ENCODE measurements around the gene CASTOR1.

The CASTOR1 gene

GRCh38 chr22:30265823-30266444 lies 23.4 kb downstream of the CASTOR1 start:
- DNase-seq (ENCODE audit: low read depth in 2 of 2), result peak; percentile 77 to 82

- DNase-seq (ENCODE audit: low read depth in 2 of 2), result no peak
Measured at GRCh38 chr22:30265131-30265720, 24.1 kb downstream of the CASTOR1 start.

DNA sequence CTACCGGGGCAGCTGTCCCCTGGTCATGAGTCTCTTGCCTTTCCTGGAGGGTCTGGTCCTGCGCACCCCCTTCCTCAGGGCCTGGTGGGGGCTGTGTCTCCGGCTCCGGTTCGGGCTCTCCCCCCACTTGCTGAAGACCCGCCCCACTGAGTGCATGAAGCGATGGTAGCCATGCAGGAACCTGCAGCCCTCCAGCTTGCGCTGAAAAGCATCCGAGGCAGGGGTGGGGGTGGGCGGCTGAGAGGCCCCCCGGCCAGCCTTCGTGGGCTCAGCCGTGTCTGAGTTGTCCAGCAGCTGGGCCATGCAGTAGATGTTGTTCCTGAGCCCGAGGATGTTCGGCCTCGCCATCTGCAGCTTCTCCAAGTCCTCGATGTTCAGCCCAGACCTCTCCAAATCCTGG lies 25.4 kb downstream of the CASTOR1 start:
- no peak for DNase-seq (ENCODE audit: low read depth in 2 of 2)

DNA sequence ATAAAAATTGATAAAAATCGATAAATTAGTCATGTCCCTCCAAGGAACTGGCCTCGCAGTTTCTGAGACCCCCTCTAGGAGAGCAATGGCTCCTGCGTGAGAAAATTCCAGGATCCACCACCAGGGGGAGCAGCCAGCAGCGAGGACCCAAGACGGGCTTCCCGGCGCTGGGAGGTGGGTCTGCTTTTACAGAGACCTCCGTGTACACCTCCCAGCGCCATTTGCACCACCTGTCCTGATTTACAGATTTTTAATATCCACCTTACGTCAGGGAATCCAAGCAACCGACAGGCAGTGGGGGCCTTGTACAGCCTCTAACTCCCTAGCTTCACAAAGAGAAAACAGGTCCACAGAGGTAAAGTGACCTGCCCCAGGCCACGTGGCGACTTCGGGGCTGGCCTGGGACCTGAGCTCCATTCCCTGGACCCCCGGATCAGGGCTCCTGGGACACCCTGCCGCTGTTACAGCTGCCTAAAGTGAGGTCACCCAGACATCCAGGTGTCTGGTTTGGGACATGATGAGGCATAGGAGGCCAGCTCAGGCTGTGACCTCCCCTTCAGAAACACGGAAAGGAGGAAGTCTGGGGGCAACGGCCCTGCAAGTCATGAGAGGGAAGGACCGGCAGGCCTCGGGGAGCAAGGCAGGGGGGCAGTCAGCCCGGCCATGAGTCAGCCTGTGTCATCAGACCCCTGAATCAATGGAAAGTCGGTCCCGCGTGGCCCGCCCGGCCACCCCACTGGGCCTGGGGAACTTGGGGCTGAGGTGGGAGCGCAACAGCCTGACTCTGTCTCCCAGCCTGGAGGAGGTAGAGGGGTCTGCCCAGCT lies 26.2 kb downstream of the CASTOR1 start:
- peak in 1 of 2 donors; percentile 77 for DNase-seq (ENCODE audit: low read depth in 2 of 2)

- no peak for DNase-seq (ENCODE audit: low read depth in 2 of 2)
Measured at GRCh38 chr22:30262112-30262511, 27.2 kb downstream of the CASTOR1 start.

GRCh38 chr22:30261134-30261533 lies 28.2 kb downstream of the CASTOR1 start:
- no peak for DNase-seq (ENCODE audit: low read depth in 2 of 2)

DNA sequence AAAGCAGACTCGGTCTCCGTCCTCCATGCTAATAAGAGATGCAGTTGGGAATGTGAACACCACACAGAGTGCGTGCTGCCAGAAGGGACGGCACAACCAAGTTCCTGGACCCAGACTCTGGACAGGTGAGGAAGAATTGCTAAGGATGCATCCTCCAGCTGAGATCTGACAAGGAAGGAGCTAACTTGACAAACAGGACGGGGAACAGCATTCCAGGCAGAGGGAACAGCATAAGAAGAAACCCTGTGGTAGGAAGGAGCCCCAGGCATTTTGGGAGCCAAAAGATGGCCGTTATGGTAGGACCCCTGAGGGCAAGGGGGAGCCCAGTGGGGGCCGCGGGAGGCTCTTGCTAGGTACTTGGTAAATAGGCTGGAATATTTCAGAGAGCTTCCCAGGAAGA lies 28.6 kb downstream of the CASTOR1 start:
- DNase-seq (ENCODE audit: low read depth in 2 of 2), result no peak

DNA sequence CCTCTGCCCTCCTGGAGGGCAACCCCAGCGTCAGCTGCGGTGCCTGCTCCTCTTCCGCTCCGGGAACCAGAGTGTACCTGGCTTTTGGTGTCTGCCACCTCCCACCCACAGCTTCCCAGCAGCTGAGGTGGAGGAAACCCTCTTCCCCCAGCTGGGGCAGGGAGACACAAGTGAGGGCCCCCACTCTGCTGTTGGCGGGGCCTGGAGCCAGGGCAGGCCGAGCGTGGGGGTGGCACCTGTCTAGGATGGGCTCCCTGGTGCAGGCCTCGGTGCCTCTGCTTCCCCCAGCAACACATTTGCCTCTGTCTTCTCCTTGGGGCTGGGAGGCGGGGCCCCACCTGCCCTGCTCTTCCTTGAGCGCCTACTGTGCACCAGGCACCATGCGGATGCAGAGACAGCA lies 29.0 kb downstream of the CASTOR1 start:
- DNase-seq (ENCODE audit: low read depth in 2 of 2), result no peak

DNA sequence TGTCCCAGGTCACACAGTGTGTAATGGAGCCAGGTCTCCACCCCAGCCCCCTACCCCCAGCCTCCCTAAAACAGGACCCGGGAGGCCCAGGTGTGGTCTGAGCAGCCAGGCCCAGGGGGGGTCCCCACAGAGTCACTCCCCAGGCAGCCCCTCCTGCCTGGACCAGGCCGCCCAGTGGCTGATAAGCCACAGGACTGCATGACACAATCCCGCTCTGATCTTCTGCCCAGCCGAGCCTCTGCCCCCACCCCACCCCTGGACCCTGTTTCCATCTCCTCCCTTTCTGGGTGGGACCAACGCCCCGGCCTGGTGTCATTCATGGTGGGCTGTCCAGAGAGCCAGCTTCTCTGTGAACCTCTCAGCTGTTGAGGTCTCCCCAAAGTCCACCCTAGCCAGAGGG lies 35.0 kb downstream of the CASTOR1 start:
- DNase-seq (ENCODE audit: low read depth in 2 of 2), result no peak

GRCh38 chr22:30253205-30253852 lies 36.0 kb downstream of the CASTOR1 start:
- DNase-seq (ENCODE audit: low read depth in 2 of 2), result no peak

DNA sequence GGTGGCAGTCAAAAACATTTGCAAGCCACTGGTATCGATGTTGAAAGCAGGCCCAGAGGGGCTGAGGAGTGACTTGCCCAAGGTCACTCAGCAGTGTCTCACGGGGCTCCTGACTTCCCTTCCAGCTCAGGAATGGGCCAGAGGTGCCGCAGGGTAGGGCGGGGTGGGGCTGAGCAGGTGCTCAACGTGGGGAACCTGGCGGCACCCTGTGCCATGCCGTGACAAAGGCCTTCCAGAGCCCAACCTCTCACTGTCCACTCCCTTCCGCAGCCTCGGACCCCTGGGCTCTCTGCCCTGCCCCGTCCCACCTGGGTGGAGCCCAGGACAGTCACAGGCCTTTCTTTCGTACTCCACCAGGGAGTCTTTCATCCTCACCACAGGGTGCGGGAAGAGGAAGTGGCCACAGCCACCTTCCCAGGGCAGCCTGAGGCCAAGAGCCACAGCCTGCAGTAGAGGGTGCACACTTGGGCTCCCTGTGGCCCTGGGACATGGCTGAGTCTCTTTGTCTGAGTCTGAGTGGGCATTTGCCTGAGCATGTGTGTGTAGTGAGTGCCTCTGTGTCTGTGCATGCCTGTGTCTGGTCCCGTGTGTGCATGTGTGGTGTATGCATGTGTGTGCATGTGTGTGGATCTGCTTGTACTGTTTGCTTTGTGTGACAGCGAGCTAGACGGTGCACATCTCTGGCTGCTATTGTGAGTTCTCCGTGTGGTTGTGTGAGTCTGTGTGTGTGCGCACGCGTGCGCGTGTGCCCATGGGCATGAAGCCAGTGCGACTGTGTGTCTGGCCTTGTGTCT lies 36.7 kb downstream of the CASTOR1 start:
- no peak for DNase-seq (ENCODE audit: low read depth in 2 of 2)

DNA sequence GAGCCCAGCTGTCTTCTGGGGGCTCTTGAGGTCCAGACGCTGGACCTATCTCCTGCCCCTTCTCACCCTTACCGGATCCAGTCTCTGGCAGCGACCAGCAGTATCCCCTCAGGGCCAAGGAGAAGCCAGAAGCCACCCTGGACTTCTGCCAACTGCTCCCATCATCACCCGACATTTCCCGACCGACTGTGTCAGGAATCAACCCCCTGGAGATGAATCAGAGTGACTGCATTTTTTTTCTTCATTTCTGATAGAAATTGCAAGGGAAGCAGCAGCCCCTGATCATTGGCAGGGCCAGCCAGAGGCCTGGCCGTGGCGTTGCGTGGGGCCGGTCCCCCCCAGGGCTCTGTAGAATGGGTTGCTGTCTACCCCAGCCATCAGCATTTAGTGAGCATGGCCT lies 37.6 kb downstream of the CASTOR1 start:
- DNase-seq (ENCODE audit: low read depth in 2 of 2), result no peak

DNA sequence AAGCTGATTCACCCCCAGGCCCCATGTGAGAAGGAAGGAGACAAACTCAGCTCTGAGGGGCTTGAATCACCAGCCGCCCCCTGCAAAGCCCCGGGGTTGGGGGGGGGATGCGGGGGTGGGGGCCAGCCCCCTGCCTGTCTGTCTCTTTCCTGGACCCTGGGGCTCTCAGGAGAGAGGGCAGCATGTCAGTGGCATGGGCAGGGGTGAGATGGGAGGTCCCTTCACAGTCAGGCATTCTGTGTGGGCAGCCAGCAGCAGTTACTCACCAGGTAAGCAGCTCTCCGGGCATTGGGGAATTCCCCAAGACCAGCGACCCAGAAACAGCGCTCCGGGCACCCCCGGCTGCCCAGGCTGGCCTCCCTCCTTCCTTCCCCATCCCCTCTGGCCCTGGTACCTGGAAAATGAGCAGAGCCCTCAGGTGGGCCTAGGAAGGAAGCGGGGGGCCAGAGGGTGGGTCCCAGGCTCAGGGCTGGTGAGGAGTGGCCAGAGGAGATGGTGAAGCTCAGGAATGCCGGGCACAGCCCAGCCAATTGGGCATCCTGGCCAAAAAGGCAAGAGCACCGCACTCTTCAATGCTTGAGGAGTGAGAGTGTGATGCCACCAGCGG lies 38.5 kb downstream of the CASTOR1 start:
- peak in 1 of 2 donors; percentile 52 for DNase-seq (ENCODE audit: low read depth in 2 of 2)

DNA sequence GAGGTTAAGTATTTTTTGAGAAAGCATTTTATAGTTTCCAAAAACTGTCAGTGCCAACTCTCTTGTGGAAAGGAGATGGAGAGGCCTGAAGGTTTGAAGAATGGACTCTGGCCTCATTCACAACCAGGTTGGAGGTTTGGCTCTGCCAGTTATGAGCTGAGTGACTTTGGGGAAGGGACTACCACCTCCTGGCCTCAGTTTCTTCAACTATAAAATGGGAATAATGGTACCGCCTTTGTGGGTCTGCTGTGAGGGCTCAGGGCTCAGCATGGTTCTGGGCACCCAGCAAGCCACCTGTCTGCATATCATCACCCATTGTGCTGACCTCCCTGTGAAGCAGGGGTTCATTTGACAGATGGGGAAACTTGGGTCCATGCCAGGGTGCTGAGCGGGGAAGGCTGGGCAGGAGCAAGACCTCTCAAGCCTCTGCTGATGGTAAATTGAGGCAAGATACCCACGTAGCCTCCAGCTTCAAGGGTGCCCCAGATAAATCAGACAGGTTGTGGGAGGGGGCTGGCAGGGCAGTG lies 39.2 kb downstream of the CASTOR1 start:
- no peak for DNase-seq (ENCODE audit: low read depth in 2 of 2)

DNA sequence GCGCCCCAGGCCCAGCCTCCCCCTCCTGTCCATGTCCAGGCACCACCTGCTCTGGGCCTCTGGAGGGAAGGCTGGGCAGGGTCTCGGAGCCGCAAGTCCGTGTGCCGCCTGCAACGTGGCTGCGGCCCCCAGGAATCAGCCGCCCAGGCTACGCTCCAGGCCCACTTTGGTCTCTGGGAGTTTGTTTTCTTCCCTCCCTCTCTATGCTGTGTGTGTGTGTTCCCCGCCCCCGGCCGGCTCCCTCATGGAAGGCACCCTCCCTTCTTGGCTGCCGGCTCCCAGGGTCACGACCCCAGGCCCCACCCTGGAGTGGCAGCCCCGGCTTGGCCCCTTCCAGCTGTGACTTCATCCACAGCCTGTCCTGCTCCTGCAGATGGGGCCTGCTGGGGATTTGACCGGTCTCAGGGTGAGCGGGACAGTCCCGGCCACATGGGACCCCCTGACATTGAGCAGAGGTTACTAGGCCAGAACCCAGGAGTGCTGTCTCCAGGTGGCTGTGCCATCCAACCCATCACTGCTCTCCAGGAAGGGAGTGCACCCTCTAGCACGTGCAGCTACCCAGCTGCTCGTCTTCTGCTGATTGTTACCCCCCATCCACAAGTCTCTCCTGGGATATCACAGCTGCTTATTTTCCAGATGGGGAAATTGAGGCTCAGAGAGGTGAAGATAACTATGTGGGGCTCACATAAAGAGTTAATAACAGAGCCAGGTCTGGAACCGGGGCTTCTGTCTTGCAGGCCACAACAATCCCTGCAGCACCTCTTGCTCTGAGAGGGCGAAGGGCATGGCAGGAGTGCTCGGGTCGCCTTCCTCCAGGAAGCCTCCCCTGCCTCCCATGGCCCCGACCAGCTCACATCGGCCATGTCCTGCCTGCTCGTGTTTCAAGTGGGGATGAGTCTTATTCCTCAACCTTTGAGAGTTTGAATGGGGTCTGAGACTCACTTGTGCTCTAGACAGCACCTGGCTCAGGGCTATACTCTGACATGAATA lies 40.0 kb downstream of the CASTOR1 start:
- DNase-seq (ENCODE audit: low read depth in 2 of 2), result no peak

- DNase-seq (ENCODE audit: low read depth in 2 of 2), result no peak
Measured at GRCh38 chr22:30248484-30248883, 40.8 kb downstream of the CASTOR1 start.

GRCh38 chr22:30247974-30248373 lies 41.3 kb downstream of the CASTOR1 start:
- no peak for DNase-seq (ENCODE audit: low read depth in 2 of 2)

- no peak for DNase-seq (ENCODE audit: low read depth in 2 of 2)
Measured at GRCh38 chr22:30247561-30247960, 41.7 kb downstream of the CASTOR1 start.

GRCh38 chr22:30246814-30247376 lies 42.4 kb downstream of the CASTOR1 start:
- DNase-seq (ENCODE audit: low read depth in 2 of 2), result no peak

Data from stimulated activated CD4-positive, alpha-beta T cell treated with anti-CD3 and anti-CD28 coated beads, Interleukin-15, amount 100 ng/mL, for 48 hours (primary cell).